SK-N-SH (cell line): ENCODE data around the gene MAST2. TPM values are rescaled to one million over a fixed set of nuclear protein-coding genes. Genes with fewer than 3 reads are reported as not detected.
A peak's percentile ranks its signal among the peaks of the same experiment; 100 is the strongest.

Experiments
- CTCF ChIA-PET: fragments of 300-600, 350-600 bp; formaldehyde crosslinking; extraction: SDS; loops from one replicate; lab custom pipeline; 2021; lab: Yijun Ruan, JAX
- POLR2A ChIA-PET: fragments of 350-600 bp; sonication (Branson Sonifier 250); formaldehyde crosslinking; extraction: SDS; loops from one replicate; lab custom pipeline; 2020; ENCODE audit warnings: antibody characterized with exemption, inconsistent platforms; lab: Yijun Ruan, JAX
- DNase-seq: peaks from one replicate; pipeline ENCODE4 v3.0.0; 2012
- H2AFZ ChIP-seq: fragments of 200-600 bp; sonication (generic); 2 replicates; pipeline ENCODE4 v1.8.1; 2016; ENCODE audit warnings: antibody characterized with exemption, mild to moderate bottlenecking, low read depth
- H3F3A ChIP-seq: fragments of 200-600 bp; sonication (generic); replicated peaks from 2 replicates; pipeline ENCODE3; 2016; ENCODE audit warnings: antibody characterized with exemption, mild to moderate bottlenecking; ENCODE audit not compliant: insufficient read depth
- H3K27ac ChIP-seq, 2 experiments: fragments of 200-500 bp in 1 of 2; fragments of 200-600 bp in 1 of 2; sonication (Bioruptor generic) in 1 of 2; sonication (generic), shearing (Covaris generic) in 1 of 2; 2 replicates each; pipeline versions ENCODE4 v1.5.1 to v1.6.1; 2014 to 2016; ENCODE audit warnings: low read depth in 2 of 2, inconsistent platforms in 1 of 2, low read length in 1 of 2, mild to moderate bottlenecking in 1 of 2, mixed read lengths in 1 of 2
- H3K27me3 ChIP-seq: fragments of 200-600 bp; sonication (generic), shearing (Covaris generic); 2 replicates; pipeline ENCODE4 v1.6.1; 2016; ENCODE audit warnings: mixed run types; ENCODE audit not compliant: insufficient read depth
- H3K36me3 ChIP-seq, 2 experiments: fragments of 200-500 bp in 1 of 2; fragments of 200-600 bp in 1 of 2; sonication (Bioruptor generic) in 1 of 2; sonication (generic) in 1 of 2; replicated peaks in 1 of 2; 2 replicates each; pipeline versions ENCODE3 to v1.5.1; 2014 to 2016; ENCODE audit warnings: low read length in 1 of 2, mild to moderate bottlenecking in 1 of 2; ENCODE audit not compliant: insufficient read depth in 2 of 2, control insufficient read depth in 1 of 2
- H3K4me1 ChIP-seq, 2 experiments: fragments of 200-500 bp in 1 of 2; fragments of 200-600 bp in 1 of 2; sonication (Bioruptor generic) in 1 of 2; sonication (generic), shearing (Covaris generic) in 1 of 2; 2 replicates each; pipeline versions ENCODE4 v1.5.1 to v1.6.1; 2014 to 2016; ENCODE audit warnings: low read depth in 1 of 2, low read length in 1 of 2, mixed run types in 1 of 2; ENCODE audit not compliant: insufficient read depth in 2 of 2, control insufficient read depth in 1 of 2
- H3K4me2 ChIP-seq: fragments of 200-600 bp; sonication (generic), shearing (Covaris generic); 2 replicates; pipeline ENCODE4 v1.6.1; 2017; ENCODE audit warnings: mixed run types
- H3K4me3 ChIP-seq, 2 experiments: fragments of 200-500 bp in 1 of 2; fragments of 200-600 bp in 1 of 2; sonication (Bioruptor generic) in 1 of 2; sonication (generic), shearing (Covaris generic) in 1 of 2; 2 replicates each; pipeline versions ENCODE4 v1.5.1 to v1.8.1; 2014 to 2016; ENCODE audit warnings: low read depth in 2 of 2, inconsistent platforms in 1 of 2, low read length in 1 of 2, mild to moderate bottlenecking in 1 of 2, mixed read lengths in 1 of 2, moderate library complexity in 1 of 2
- H3K79me2 ChIP-seq: fragments of 200-600 bp; sonication (generic); 2 replicates; pipeline ENCODE4 v1.8.1; 2017; ENCODE audit warnings: mild to moderate bottlenecking; ENCODE audit not compliant: insufficient read depth
- H3K9ac ChIP-seq: fragments of 200-600 bp; sonication (generic); 2 replicates; pipeline ENCODE4 v1.6.1; 2017; ENCODE audit warnings: mixed run types
- H3K9me2 ChIP-seq: fragments of 200-600 bp; sonication (generic); 2 replicates; pipeline ENCODE4 v1.6.1; 2017; ENCODE audit warnings: mixed run types
- H3K9me3 ChIP-seq: fragments of 200-600 bp; sonication (generic); 2 replicates; pipeline ENCODE4 v1.6.1; 2017; ENCODE audit warnings: mixed run types, mild to moderate bottlenecking, moderate library complexity
- H4K20me1 ChIP-seq: fragments of 200-600 bp; sonication (generic); 2 replicates; pipeline ENCODE4 v1.6.1; 2017; ENCODE audit warnings: mild to moderate bottlenecking, mixed run types; ENCODE audit not compliant: insufficient read depth
- FOXM1 ChIP-seq: IDR thresholded peaks from 2 replicates; pipeline ENCODE4 v1.4.0; 2012; ENCODE audit warnings: low read depth, mild to moderate bottlenecking
- GABPA ChIP-seq: IDR thresholded peaks from 2 replicates; pipeline ENCODE4 v1.4.0; 2012; ENCODE audit warnings: low read depth, mild to moderate bottlenecking
- MEF2A ChIP-seq: IDR thresholded peaks from 2 replicates; pipeline ENCODE4 v1.4.0; 2012; ENCODE audit warnings: low read depth, borderline replicate concordance
- NFIC ChIP-seq: IDR thresholded peaks from 2 replicates; pipeline ENCODE4 v1.4.0; 2012; ENCODE audit warnings: borderline replicate concordance
- POLR2AphosphoS5 ChIP-seq: IDR thresholded peaks from 2 replicates; pipeline ENCODE4 v1.6.1; 2012; ENCODE audit warnings: low read depth, low read length
- RFX5 ChIP-seq: IDR thresholded peaks from 2 replicates; pipeline ENCODE4 v1.6.1; 2012; ENCODE audit warnings: mild to moderate bottlenecking, improper control_type of control experiment, low read length
- SMC3 ChIP-seq: IDR thresholded peaks from 2 replicates; pipeline ENCODE4 v1.6.1; 2012; ENCODE audit warnings: low read depth, low read length, improper control_type of control experiment
- WGBS: methylation state at CpG from one replicate; pipeline ENCODE4 v1.1.6; 2017; ENCODE audit warnings: low lambda C conversion rate; 5-methylcytosine and 5-hydroxymethylcytosine counted together
- polyA plus RNA-seq, 3 experiments: library from polyadenylated mRNA; depleted of rRNA; stranded (reverse); fragments of >200 nt; gene quantifications; 2 replicates each; pipeline ENCODE4 v1.2.3, GENCODE V29; 2012
- TF ChIP-seq, protein P1 (sequence below): IDR thresholded peaks from 2 replicates; pipeline ENCODE4 v1.6.1; 2012; ENCODE audit warnings: mild to moderate bottlenecking, low read depth, low read length, moderate library complexity
- TF ChIP-seq, protein P2 (sequence below): IDR thresholded peaks from 2 replicates; pipeline ENCODE4 v1.4.0; 2012; ENCODE audit warnings: low read depth, borderline replicate concordance

MAST2 gene
- polyA plus RNA-seq, 1 of the 3 experiments (the other 2 are of a cell fraction): 53.4 TPM

- TF ChIP-seq, protein P1, sequence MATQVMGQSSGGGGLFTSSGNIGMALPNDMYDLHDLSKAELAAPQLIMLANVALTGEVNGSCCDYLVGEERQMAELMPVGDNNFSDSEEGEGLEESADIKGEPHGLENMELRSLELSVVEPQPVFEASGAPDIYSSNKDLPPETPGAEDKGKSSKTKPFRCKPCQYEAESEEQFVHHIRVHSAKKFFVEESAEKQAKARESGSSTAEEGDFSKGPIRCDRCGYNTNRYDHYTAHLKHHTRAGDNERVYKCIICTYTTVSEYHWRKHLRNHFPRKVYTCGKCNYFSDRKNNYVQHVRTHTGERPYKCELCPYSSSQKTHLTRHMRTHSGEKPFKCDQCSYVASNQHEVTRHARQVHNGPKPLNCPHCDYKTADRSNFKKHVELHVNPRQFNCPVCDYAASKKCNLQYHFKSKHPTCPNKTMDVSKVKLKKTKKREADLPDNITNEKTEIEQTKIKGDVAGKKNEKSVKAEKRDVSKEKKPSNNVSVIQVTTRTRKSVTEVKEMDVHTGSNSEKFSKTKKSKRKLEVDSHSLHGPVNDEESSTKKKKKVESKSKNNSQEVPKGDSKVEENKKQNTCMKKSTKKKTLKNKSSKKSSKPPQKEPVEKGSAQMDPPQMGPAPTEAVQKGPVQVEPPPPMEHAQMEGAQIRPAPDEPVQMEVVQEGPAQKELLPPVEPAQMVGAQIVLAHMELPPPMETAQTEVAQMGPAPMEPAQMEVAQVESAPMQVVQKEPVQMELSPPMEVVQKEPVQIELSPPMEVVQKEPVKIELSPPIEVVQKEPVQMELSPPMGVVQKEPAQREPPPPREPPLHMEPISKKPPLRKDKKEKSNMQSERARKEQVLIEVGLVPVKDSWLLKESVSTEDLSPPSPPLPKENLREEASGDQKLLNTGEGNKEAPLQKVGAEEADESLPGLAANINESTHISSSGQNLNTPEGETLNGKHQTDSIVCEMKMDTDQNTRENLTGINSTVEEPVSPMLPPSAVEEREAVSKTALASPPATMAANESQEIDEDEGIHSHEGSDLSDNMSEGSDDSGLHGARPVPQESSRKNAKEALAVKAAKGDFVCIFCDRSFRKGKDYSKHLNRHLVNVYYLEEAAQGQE: no peak
- TF ChIP-seq MEF2A: no peak
- no peak for TF ChIP-seq GABPA
Observed at GRCh38 chr1:46021046-46021996, 217.9 kb downstream of the MAST2 start (continued).

GRCh38 chr1:46026531-46026930, 223.1 kb downstream of the MAST2 start:
- H3K4me2 ChIP-seq: no peak overlapping the region
- no peaks in the 10 kb centered on the region for H3K9me2 ChIP-seq
- CTCF ChIA-PET: interaction anchor here (0.9 to 1.5 kb wide), 4 partner anchors 9 to 197 kb away, joined by 3 to 7 read pairs (median 4); no protein-coding TSS in a partner anchor
- 87% methylated on average over 3 of the region's 3 CpGs for WGBS
- no peak for TF ChIP-seq FOXM1
- no peak for TF ChIP-seq SMC3
- TF ChIP-seq RFX5: no peak
- TF ChIP-seq NFIC: no peak
- TF ChIP-seq POLR2AphosphoS5: no peak
- TF ChIP-seq, protein P2, sequence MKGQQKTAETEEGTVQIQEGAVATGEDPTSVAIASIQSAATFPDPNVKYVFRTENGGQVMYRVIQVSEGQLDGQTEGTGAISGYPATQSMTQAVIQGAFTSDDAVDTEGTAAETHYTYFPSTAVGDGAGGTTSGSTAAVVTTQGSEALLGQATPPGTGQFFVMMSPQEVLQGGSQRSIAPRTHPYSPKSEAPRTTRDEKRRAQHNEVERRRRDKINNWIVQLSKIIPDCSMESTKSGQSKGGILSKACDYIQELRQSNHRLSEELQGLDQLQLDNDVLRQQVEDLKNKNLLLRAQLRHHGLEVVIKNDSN: no peak
- H4K20me1 ChIP-seq: no peaks in the 10 kb centered on the region
- peak overlapping the region in 1 of 2 experiments; percentile 28; a peak in 1 of 4 replicates for H3K27ac ChIP-seq
- H3F3A ChIP-seq: no peaks in the 10 kb centered on the region
- POLR2A ChIA-PET: interaction anchor here (0.8 kb wide), 1 partner anchor 9 kb away, joined by 3 read pairs; no protein-coding TSS in a partner anchor
- H2AFZ ChIP-seq: no peak overlapping the region
- H3K79me2 ChIP-seq: no peaks in the 10 kb centered on the region
- peaks cover 17 to 63% of the 10 kb centered on the region in 2 experiments for H3K36me3 ChIP-seq
- H3K9ac ChIP-seq: no peak overlapping the region
- no peaks in the 10 kb centered on the region for H3K9me3 ChIP-seq
- H3K27me3 ChIP-seq: no peaks in the 10 kb centered on the region
- DNase-seq: no peak
- H3K4me1 ChIP-seq: peaks cover 0 to 16% of the 10 kb centered on the region in 2 experiments; a peak in 1 of 4 replicates
- no peak overlapping the region for H3K4me3 ChIP-seq
